LoVo (cell line): ENCODE results near the gene COL5A1.

Source experiments
- DNase-seq: peaks from one replicate; pipeline ENCODE4 v3.0.0-alpha.2; 2016; ENCODE audit warnings: low spot score

Gene COL5A1

GRCh38 chr9:134641173-134641989, at the start of gene COL5A1:
TSS of gene COL5A1 (plus strand) at chr9:134641803. CDS start at chr9:134642188, 385 bp downstream.
- DNase-seq = no peak

GRCh38 chr9:134592018-134592818, 49.4 kb upstream of the COL5A1 start:
- no peak for DNase-seq

GRCh38 chr9:134592819-134593200, 48.8 kb upstream of the COL5A1 start:
- no peak for DNase-seq

- DNase-seq = no peak
These were observed 48.1 kb upstream of the COL5A1 start for GRCh38 chr9:134593286-134594077.

- no peak for DNase-seq
These were observed 47.3 kb upstream of the COL5A1 start for GRCh38 chr9:134594078-134594941.

GRCh38 chr9:134595014-134595413, 46.6 kb upstream of the COL5A1 start:
- DNase-seq = no peak

- DNase-seq = no peak
These were observed 44.3 kb upstream of the COL5A1 start for GRCh38 chr9:134597041-134597913.

- no peak for DNase-seq
These were observed 43.4 kb upstream of the COL5A1 start for GRCh38 chr9:134597957-134598883.

GRCh38 chr9:134598884-134599245, 42.7 kb upstream of the COL5A1 start:
- DNase-seq = no peak

- no peak for DNase-seq
These were observed 41.2 kb upstream of the COL5A1 start for GRCh38 chr9:134600371-134600770.

- DNase-seq = no peak
These were observed 40.6 kb upstream of the COL5A1 start for GRCh38 chr9:134600836-134601638.

GRCh38 chr9:134601764-134602163, 39.8 kb upstream of the COL5A1 start:
- DNase-seq = no peak

- no peak for DNase-seq
These were observed 38.8 kb upstream of the COL5A1 start for GRCh38 chr9:134602547-134603362.

GRCh38 chr9:134604834-134605233, 36.8 kb upstream of the COL5A1 start:
- no peak for DNase-seq

- DNase-seq = no peak
These were observed 36.1 kb upstream of the COL5A1 start for GRCh38 chr9:134605351-134605965.

GRCh38 chr9:134605966-134606357, 35.6 kb upstream of the COL5A1 start:
- no peak for DNase-seq
